ENCODE results near the gene ADAM12.

Gene ADAM12

GRCh38 chr10:126130271-126130710 is 258.0 kb downstream of the ADAM12 start:
- no peak for DNase-seq

GRCh38 chr10:126129026-126129425 is 259.3 kb downstream of the ADAM12 start:
- DNase-seq: no peak

- no peak for DNase-seq
Observed at GRCh38 chr10:126128581-126128980, 259.7 kb downstream of the ADAM12 start.

- DNase-seq: no peak
Observed at GRCh38 chr10:126127481-126128029, 260.7 kb downstream of the ADAM12 start.

- no peak for DNase-seq
Observed at GRCh38 chr10:126126866-126127265, 261.4 kb downstream of the ADAM12 start.

GRCh38 chr10:126126023-126126422 is 262.3 kb downstream of the ADAM12 start:
- no peak for DNase-seq

- no peak for DNase-seq
Observed at GRCh38 chr10:126124668-126125349, 263.5 kb downstream of the ADAM12 start.

- DNase-seq: no peak
Observed at GRCh38 chr10:126124046-126124445, 264.2 kb downstream of the ADAM12 start.

GRCh38 chr10:126123466-126123865 is 264.8 kb downstream of the ADAM12 start:
- DNase-seq: no peak

- DNase-seq: no peak
Observed at GRCh38 chr10:126122881-126123280, 265.4 kb downstream of the ADAM12 start.

GRCh38 chr10:126119599-126119998 is 268.7 kb downstream of the ADAM12 start:
- no peak for DNase-seq

GRCh38 chr10:126118476-126118875 is 269.8 kb downstream of the ADAM12 start:
- no peak for DNase-seq

- DNase-seq: no peak
Observed at GRCh38 chr10:126117196-126117595, 271.1 kb downstream of the ADAM12 start.

- DNase-seq: no peak
Observed at GRCh38 chr10:126115886-126116285, 272.4 kb downstream of the ADAM12 start.

GRCh38 chr10:126114884-126115555 is 273.3 kb downstream of the ADAM12 start:
- DNase-seq: no peak

GRCh38 chr10:126111516-126111915 is 276.8 kb downstream of the ADAM12 start:
- no peak for DNase-seq

GRCh38 chr10:126110489-126111180 is 277.6 kb downstream of the ADAM12 start:
- no peak for DNase-seq

- no peak for DNase-seq
Observed at GRCh38 chr10:126109893-126110292, 278.4 kb downstream of the ADAM12 start.

GRCh38 chr10:126108693-126109092 is 279.6 kb downstream of the ADAM12 start:
- DNase-seq: no peak

- DNase-seq: no peak
Observed at GRCh38 chr10:126104767-126105166, 283.5 kb downstream of the ADAM12 start.

GRCh38 chr10:126102636-126103035 is 285.6 kb downstream of the ADAM12 start:
- DNase-seq: no peak

GRCh38 chr10:126101736-126102135 is 286.5 kb downstream of the ADAM12 start:
- no peak for DNase-seq

- DNase-seq: no peak
Observed at GRCh38 chr10:126101325-126101724, 287.0 kb downstream of the ADAM12 start.

- no peak for DNase-seq
Observed at GRCh38 chr10:126099366-126099765, 288.9 kb downstream of the ADAM12 start.
